ENCODE results near the gene SIGLECL1.
"Not testable (repeated sequence)": the region's sequence is repeated elsewhere in the genome, so short reads cannot be mapped to it uniquely, and the experiment has no call there.

Gene SIGLECL1

GRCh38 chr19:51220996-51221395 is 29.9 kb upstream of the SIGLECL1 start:
- Histone ChIP-seq H3K27ac (ENCODE audit: insufficient read depth, low read length, poor library complexity, severe bottlenecking) (no peak overlapping the region), H3K4me1 (ENCODE audit: control insufficient read depth, insufficient read depth, low read length, poor library complexity, severe bottlenecking) (no peaks in the 10 kb centered on the region), H3K36me3 (ENCODE audit: control insufficient read depth, insufficient read depth, low read length) (no peaks in the 10 kb centered on the region), H3K9me3 (ENCODE audit: control insufficient read depth, low read length) (no peaks in the 10 kb centered on the region), H3K4me3 (ENCODE audit: insufficient read depth, low read depth, low read length, poor library complexity, severe bottlenecking) (no peak overlapping the region), H3K27me3 (replicated peaks; ENCODE audit: control insufficient read depth, insufficient read depth, low read length, poor library complexity, severe bottlenecking) (no peaks in the 10 kb centered on the region)
- no peak for DNase-seq

DNA sequence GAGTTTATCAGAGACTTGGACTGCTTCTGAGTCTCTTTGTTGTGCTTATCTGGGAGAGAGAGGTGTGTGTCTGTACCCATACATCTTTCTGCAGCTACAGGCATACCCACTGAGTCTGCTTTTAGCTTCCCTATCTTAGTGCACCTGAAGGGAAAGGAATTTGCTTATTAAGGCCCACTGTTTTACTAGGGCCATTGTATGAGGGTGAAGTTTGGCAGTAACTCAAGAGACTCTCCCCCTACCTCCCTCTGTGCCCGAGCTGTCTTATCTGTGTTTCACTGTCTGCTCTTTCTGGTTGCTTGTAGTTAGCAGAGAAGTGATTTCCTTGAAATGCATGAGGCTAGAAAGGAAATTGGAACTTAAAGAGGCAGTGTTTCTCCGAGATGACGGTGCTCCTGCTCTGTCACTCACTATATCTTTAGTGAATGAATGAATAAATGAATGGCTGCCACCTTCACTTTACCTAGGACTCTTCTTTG is 26.7 kb upstream of the SIGLECL1 start:
- no peaks in the 10 kb centered on the region for H3K27me3 ChIP-seq (replicated peaks; ENCODE audit: control insufficient read depth, insufficient read depth, low read length, poor library complexity, severe bottlenecking)
- H3K4me3 ChIP-seq (ENCODE audit: insufficient read depth, low read depth, low read length, poor library complexity, severe bottlenecking), result no peak overlapping the region
- no peaks in the 10 kb centered on the region for H3K9me3 ChIP-seq (ENCODE audit: control insufficient read depth, low read length)
- no peak overlapping the region for H3K27ac ChIP-seq (ENCODE audit: insufficient read depth, low read length, poor library complexity, severe bottlenecking)
- H3K4me1 ChIP-seq (ENCODE audit: control insufficient read depth, insufficient read depth, low read length, poor library complexity, severe bottlenecking), result no peaks in the 10 kb centered on the region
- no peak for DNase-seq
- H3K36me3 ChIP-seq (ENCODE audit: control insufficient read depth, insufficient read depth, low read length), result no peaks in the 10 kb centered on the region

- not testable (repeated sequence) for H3K4me3 ChIP-seq (ENCODE audit: insufficient read depth, low read depth, low read length, poor library complexity, severe bottlenecking); H3K36me3 ChIP-seq (ENCODE audit: control insufficient read depth, insufficient read depth, low read length); H3K27me3 ChIP-seq (replicated peaks; ENCODE audit: control insufficient read depth, insufficient read depth, low read length, poor library complexity, severe bottlenecking); H3K27ac ChIP-seq (ENCODE audit: insufficient read depth, low read length, poor library complexity, severe bottlenecking); DNase-seq; H3K4me1 ChIP-seq (ENCODE audit: control insufficient read depth, insufficient read depth, low read length, poor library complexity, severe bottlenecking); H3K9me3 ChIP-seq (ENCODE audit: control insufficient read depth, low read length)
Observed at GRCh38 chr19:51224898-51225393, 25.9 kb upstream of the SIGLECL1 start, which contains the start of gene CD33. TSS of gene CD33 (plus strand) at chr19:51225080. CDS start at chr19:51225119, 39 bp downstream.

DNA sequence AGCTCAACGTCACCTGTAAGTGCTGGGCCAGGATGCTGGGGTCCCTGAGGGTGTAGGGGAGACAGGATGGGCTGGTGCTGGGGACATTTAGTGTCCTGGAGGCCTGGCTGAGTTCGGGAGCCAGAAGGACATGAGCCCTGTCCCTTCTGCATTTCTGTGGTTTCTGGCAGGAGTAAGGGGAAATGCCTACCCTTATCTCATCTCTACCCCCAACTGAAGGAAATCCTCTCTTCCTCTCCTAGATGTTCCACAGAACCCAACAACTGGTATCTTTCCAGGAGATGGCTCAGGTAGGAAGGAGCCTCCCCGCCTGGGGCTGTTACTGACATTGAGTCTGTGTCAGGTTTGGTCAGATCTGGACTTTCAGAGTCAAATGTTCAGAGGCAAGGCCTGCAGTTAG is 24.8 kb upstream of the SIGLECL1 start:
- no peak overlapping the region for H3K4me3 ChIP-seq (ENCODE audit: insufficient read depth, low read depth, low read length, poor library complexity, severe bottlenecking)
- H3K27me3 ChIP-seq (replicated peaks; ENCODE audit: control insufficient read depth, insufficient read depth, low read length, poor library complexity, severe bottlenecking), result no peaks in the 10 kb centered on the region
- no peaks in the 10 kb centered on the region for H3K9me3 ChIP-seq (ENCODE audit: control insufficient read depth, low read length)
- H3K27ac ChIP-seq (ENCODE audit: insufficient read depth, low read length, poor library complexity, severe bottlenecking), result no peak overlapping the region
- no peaks in the 10 kb centered on the region for H3K4me1 ChIP-seq (ENCODE audit: control insufficient read depth, insufficient read depth, low read length, poor library complexity, severe bottlenecking)
- no peaks in the 10 kb centered on the region for H3K36me3 ChIP-seq (ENCODE audit: control insufficient read depth, insufficient read depth, low read length)
- DNase-seq, result no peak

GRCh38 chr19:51227326-51227725 is 23.6 kb upstream of the SIGLECL1 start:
- no peaks in the 10 kb centered on the region for H3K36me3 ChIP-seq (ENCODE audit: control insufficient read depth, insufficient read depth, low read length)
- DNase-seq, result no peak
- no peaks in the 10 kb centered on the region for H3K27me3 ChIP-seq (replicated peaks; ENCODE audit: control insufficient read depth, insufficient read depth, low read length, poor library complexity, severe bottlenecking)
- H3K4me3 ChIP-seq (ENCODE audit: insufficient read depth, low read depth, low read length, poor library complexity, severe bottlenecking), result no peak overlapping the region
- no peaks in the 10 kb centered on the region for H3K4me1 ChIP-seq (ENCODE audit: control insufficient read depth, insufficient read depth, low read length, poor library complexity, severe bottlenecking)
- H3K9me3 ChIP-seq (ENCODE audit: control insufficient read depth, low read length), result no peaks in the 10 kb centered on the region
- H3K27ac ChIP-seq (ENCODE audit: insufficient read depth, low read length, poor library complexity, severe bottlenecking), result no peak overlapping the region

- no peaks in the 10 kb centered on the region for H3K36me3 ChIP-seq (ENCODE audit: control insufficient read depth, insufficient read depth, low read length)
- H3K4me1 ChIP-seq (ENCODE audit: control insufficient read depth, insufficient read depth, low read length, poor library complexity, severe bottlenecking), result no peaks in the 10 kb centered on the region
- no peak for DNase-seq
- no peak overlapping the region for H3K4me3 ChIP-seq (ENCODE audit: insufficient read depth, low read depth, low read length, poor library complexity, severe bottlenecking)
- no peaks in the 10 kb centered on the region for H3K27me3 ChIP-seq (replicated peaks; ENCODE audit: control insufficient read depth, insufficient read depth, low read length, poor library complexity, severe bottlenecking)
- H3K9me3 ChIP-seq (ENCODE audit: control insufficient read depth, low read length), result no peaks in the 10 kb centered on the region
- H3K27ac ChIP-seq (ENCODE audit: insufficient read depth, low read length, poor library complexity, severe bottlenecking), result no peak overlapping the region
Observed at GRCh38 chr19:51227966-51228365, 22.9 kb upstream of the SIGLECL1 start.

GRCh38 chr19:51240866-51241265 is 10.0 kb upstream of the SIGLECL1 start:
- no peaks in the 10 kb centered on the region for H3K27me3 ChIP-seq (replicated peaks; ENCODE audit: control insufficient read depth, insufficient read depth, low read length, poor library complexity, severe bottlenecking)
- H3K4me1 ChIP-seq (ENCODE audit: control insufficient read depth, insufficient read depth, low read length, poor library complexity, severe bottlenecking), result no peaks in the 10 kb centered on the region
- no peak overlapping the region for H3K4me3 ChIP-seq (ENCODE audit: insufficient read depth, low read depth, low read length, poor library complexity, severe bottlenecking)
- H3K36me3 ChIP-seq (ENCODE audit: control insufficient read depth, insufficient read depth, low read length), result no peaks in the 10 kb centered on the region
- DNase-seq, result no peak
- H3K27ac ChIP-seq (ENCODE audit: insufficient read depth, low read length, poor library complexity, severe bottlenecking), result no peak overlapping the region
- H3K9me3 ChIP-seq (ENCODE audit: control insufficient read depth, low read length), result no peaks in the 10 kb centered on the region

GRCh38 chr19:51242881-51243630 is 7.8 kb upstream of the SIGLECL1 start:
- no peak overlapping the region for H3K27ac ChIP-seq (ENCODE audit: insufficient read depth, low read length, poor library complexity, severe bottlenecking)
- H3K9me3 ChIP-seq (ENCODE audit: control insufficient read depth, low read length), result no peaks in the 10 kb centered on the region
- H3K4me1 ChIP-seq (ENCODE audit: control insufficient read depth, insufficient read depth, low read length, poor library complexity, severe bottlenecking), result no peaks in the 10 kb centered on the region
- no peak for DNase-seq
- no peaks in the 10 kb centered on the region for H3K27me3 ChIP-seq (replicated peaks; ENCODE audit: control insufficient read depth, insufficient read depth, low read length, poor library complexity, severe bottlenecking)
- H3K4me3 ChIP-seq (ENCODE audit: insufficient read depth, low read depth, low read length, poor library complexity, severe bottlenecking), result no peak overlapping the region
- no peaks in the 10 kb centered on the region for H3K36me3 ChIP-seq (ENCODE audit: control insufficient read depth, insufficient read depth, low read length)

GRCh38 chr19:51246164-51246552 is 4.7 kb upstream of the SIGLECL1 start:
- Histone ChIP-seq H3K9me3 (ENCODE audit: control insufficient read depth, low read length) (no peaks in the 10 kb centered on the region), H3K4me1 (ENCODE audit: control insufficient read depth, insufficient read depth, low read length, poor library complexity, severe bottlenecking) (no peaks in the 10 kb centered on the region), H3K27me3 (replicated peaks; ENCODE audit: control insufficient read depth, insufficient read depth, low read length, poor library complexity, severe bottlenecking) (no peaks in the 10 kb centered on the region), H3K27ac (ENCODE audit: insufficient read depth, low read length, poor library complexity, severe bottlenecking) (no peak overlapping the region), H3K36me3 (ENCODE audit: control insufficient read depth, insufficient read depth, low read length) (no peaks in the 10 kb centered on the region), H3K4me3 (ENCODE audit: insufficient read depth, low read depth, low read length, poor library complexity, severe bottlenecking) (no peak overlapping the region)
- DNase-seq, result no peak

DNA sequence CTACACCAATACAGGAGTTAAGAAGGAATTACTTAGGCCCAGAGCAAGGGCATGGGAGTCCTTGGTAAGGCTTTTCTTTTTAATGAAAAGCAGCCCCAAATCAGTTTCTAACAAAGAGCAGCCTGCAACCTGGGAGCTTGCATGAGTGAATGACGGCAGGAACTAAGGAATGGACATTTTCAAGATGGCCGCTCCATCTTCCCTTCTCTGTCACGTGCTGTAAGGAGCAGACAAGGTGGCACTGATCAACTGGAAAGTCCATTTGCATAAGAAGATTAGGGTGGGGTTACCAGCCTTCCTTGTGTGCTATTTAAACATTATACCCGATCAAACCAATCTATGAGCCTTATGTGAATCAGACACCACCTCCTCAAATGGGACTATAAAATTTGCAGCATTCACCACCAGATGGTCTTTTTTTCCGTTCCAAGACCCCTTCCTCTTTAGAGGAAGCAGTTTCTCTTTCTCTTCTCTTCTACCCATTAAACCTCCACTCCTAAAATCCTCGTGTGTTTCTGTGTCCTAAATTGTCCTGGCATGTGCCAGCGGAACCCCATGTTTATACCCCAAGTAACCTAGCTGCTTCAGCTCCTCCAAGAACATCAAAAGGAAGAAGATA is 2.8 kb upstream of the SIGLECL1 start:
- no peak overlapping the region for H3K27ac ChIP-seq (ENCODE audit: insufficient read depth, low read length, poor library complexity, severe bottlenecking)
- no peak overlapping the region for H3K4me3 ChIP-seq (ENCODE audit: insufficient read depth, low read depth, low read length, poor library complexity, severe bottlenecking)
- no peaks in the 10 kb centered on the region for H3K36me3 ChIP-seq (ENCODE audit: control insufficient read depth, insufficient read depth, low read length)
- H3K9me3 ChIP-seq (ENCODE audit: control insufficient read depth, low read length), result no peaks in the 10 kb centered on the region
- H3K4me1 ChIP-seq (ENCODE audit: control insufficient read depth, insufficient read depth, low read length, poor library complexity, severe bottlenecking), result no peaks in the 10 kb centered on the region
- DNase-seq, result no peak
- no peaks in the 10 kb centered on the region for H3K27me3 ChIP-seq (replicated peaks; ENCODE audit: control insufficient read depth, insufficient read depth, low read length, poor library complexity, severe bottlenecking)

Measured in effector memory CD4-positive, alpha-beta T cell (primary cell).